GM10266 (cell line): ENCODE results near the gene PDZD7.
"Not testable (repeated sequence)": the region's sequence is repeated elsewhere in the genome, so short reads cannot be mapped to it uniquely, and the experiment has no call there.

Experiments used
- DNase-seq: peaks from one replicate; pipeline ENCODE4 v3.0.0; 2012; ENCODE audit errors: extremely low spot score
- CTCF ChIP-seq: IDR thresholded peaks from 2 replicates; pipeline ENCODE4 v1.5.1; 2012; ENCODE audit warnings: mild to moderate bottlenecking, low read depth; ENCODE audit not compliant: control insufficient read depth, insufficient read depth; ENCODE audit errors: missing control alignments

PDZD7 gene

GRCh38 chr10:101038484-101038883, 7.6 kb upstream of the PDZD7 start:
- DNase-seq: no peak
- no peak for TF ChIP-seq CTCF

- no peak for TF ChIP-seq CTCF
- no peak for DNase-seq
These were observed 5.8 kb upstream of the PDZD7 start for GRCh38 chr10:101036726-101037125.

- no peak for TF ChIP-seq CTCF
- no peak for DNase-seq
These were observed 5.2 kb upstream of the PDZD7 start for GRCh38 chr10:101035916-101036702.

GRCh38 chr10:101035314-101035713, 4.4 kb upstream of the PDZD7 start:
- no peak for TF ChIP-seq CTCF
- no peak for DNase-seq

- DNase-seq: not testable (repeated sequence)
These were observed 3.5 kb upstream of the PDZD7 start for GRCh38 chr10:101034404-101034803.

GRCh38 chr10:101033276-101033675, 2.3 kb upstream of the PDZD7 start:
- no peak for DNase-seq
- no peak for TF ChIP-seq CTCF

GRCh38 chr10:101032637-101033224, 1.8 kb upstream of the PDZD7 start:
- DNase-seq: no peak
- no peak for TF ChIP-seq CTCF
